GM08714 (cell line): ENCODE measurements around the gene FAM162A.
"Not testable (repeated sequence)": the region's sequence is repeated elsewhere in the genome, so short reads cannot be mapped to it uniquely, and the experiment has no call there.

Experiments used
- H3K4me3 ChIP-seq: fragments of 200-500 bp; sonication (Bioruptor generic); 2 replicates; pipeline ENCODE4 v1.5.1; 2014; ENCODE audit warnings: mild to moderate bottlenecking, low read length, inconsistent platforms
- ZNF274 ChIP-seq: IDR thresholded peaks from 2 replicates; pipeline ENCODE4 v1.6.1; 2012; ENCODE audit warnings: mild to moderate bottlenecking, low read depth, low read length

The FAM162A gene

DNA sequence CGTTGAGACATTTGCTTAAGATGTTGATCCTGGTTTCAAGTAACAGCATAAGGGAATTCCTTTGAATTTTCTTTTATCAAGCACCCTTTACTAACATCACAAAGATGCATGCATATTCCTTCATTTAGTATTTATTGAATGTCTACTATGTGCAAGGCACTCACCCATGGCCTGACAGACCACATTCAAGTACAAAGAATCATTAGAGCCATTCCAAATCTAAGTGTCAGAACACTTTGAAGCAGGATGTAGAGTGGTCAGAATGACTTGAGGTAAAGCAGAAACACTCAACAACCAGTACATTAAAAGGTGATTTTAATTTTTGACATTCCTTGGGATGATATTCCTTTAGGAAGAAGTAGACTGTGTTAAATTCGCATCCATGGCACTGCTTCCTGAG lies 37.9 kb downstream of the FAM162A start:
- no peak overlapping the region for H3K4me3 ChIP-seq
- no peak for TF ChIP-seq ZNF274

- TF ChIP-seq ZNF274: no peak
- no peak overlapping the region for H3K4me3 ChIP-seq
Measured at GRCh38 chr3:122427857-122428471, 44.0 kb downstream of the FAM162A start.

DNA sequence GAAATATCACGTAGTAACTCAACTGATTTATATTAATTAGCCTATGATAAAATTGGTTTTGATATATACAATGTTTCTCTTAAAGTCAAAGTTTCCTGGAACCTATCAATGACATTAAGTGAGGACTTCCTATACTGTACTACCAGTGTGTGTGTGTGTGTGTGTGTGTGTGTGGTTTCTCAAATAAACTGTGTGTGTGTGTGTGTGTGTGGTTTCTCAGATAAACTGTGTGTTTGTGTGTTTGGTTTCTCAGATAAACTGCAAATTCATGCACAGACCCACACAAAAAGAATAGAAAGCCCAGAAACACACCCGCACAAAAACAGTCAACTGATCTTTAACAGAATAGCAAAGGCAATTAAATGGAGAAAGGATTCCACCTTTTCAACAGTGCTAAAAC lies 46.4 kb downstream of the FAM162A start:
- H3K4me3 ChIP-seq: no peak overlapping the region
- no peak for TF ChIP-seq ZNF274

DNA sequence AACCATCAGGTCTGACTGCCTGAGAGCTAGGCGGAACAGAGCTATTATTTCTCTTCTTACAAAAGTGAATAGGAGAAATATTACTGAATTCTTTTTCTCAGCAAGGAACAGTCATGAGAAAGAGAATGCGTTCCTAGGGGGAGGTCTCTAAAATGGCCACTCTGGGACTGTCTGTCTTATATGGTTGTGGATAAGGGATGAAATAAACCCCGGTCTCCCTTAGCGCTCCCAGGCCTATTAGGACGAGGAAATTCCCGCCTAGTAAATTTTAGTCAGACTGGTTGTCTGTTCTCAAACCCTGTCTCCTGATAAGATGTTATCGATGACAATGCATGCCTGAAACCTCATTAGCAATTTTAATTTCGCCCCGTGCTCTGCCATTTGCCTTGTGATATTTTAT lies 52.0 kb downstream of the FAM162A start:
- no peak for TF ChIP-seq ZNF274
- no peak overlapping the region for H3K4me3 ChIP-seq

DNA sequence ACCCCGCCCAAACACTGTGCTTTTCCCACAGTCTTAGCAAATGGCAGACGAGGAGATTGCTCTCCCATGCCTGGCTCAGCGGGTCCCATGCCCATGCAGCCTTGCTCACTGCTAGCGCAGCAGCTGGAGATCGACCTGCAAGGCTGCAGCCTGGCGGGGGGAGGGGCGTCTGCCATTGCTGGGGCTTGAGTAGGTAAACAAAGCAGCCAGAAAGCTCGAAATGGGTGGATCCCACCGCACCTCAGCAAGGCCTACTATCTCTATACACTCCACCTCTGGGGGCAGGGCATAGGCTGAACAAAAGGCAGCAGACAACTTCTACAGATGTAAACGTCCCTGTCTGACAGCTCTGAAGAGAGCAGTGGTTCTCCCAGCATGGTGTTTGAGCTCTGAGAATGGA lies 59.1 kb downstream of the FAM162A start:
- no peak for TF ChIP-seq ZNF274
- no peak overlapping the region for H3K4me3 ChIP-seq

- not testable (repeated sequence) for H3K4me3 ChIP-seq
Measured at GRCh38 chr3:122443762-122444490, 59.9 kb downstream of the FAM162A start.

GRCh38 chr3:122444491-122444887 lies 60.5 kb downstream of the FAM162A start:
- H3K4me3 ChIP-seq: not testable (repeated sequence)

GRCh38 chr3:122448218-122448617 lies 64.2 kb downstream of the FAM162A start:
- not testable (repeated sequence) for H3K4me3 ChIP-seq

GRCh38 chr3:122451371-122451770 lies 67.4 kb downstream of the FAM162A start:
- no peak for TF ChIP-seq ZNF274
- H3K4me3 ChIP-seq: no peak overlapping the region

DNA sequence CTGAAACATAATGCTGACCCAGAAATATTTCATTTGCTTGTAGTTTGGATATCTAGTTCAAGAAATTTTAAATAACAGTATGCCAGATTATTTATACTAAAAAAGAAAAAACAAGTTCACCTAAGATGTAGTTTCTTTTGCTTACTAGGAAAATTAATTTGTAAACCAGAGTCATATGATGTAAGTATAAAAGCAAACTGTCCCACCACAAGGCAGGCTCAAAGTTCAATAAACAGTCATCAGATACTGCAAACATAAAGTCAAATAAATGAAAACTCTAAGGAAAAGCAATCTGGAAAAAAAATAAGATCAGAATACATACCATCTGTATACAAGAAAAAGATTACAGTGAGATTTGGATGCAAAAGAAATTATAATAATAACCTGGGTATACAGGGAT lies 72.1 kb downstream of the FAM162A start:
- no peak for TF ChIP-seq ZNF274
- H3K4me3 ChIP-seq: no peak overlapping the region

DNA sequence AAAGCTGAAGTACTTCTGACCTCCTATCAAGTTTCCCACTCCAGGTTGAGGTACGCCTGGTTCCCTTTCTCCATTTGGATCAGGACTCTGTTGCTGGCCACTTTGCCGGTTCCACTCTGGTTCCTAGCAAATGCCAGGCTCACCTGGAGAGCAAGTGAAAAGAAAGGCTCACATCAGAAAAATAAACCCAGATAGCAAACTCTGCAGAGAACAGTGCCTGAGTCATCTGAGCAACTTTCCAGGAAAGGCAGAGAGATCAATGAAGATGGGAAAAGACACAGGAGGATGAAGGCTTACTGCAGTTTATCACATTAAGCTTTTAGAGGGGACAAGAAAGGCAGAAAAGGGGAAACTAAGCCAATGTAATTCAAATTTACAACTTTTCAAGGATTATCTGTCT lies 73.7 kb downstream of the FAM162A start:
- TF ChIP-seq ZNF274: no peak
- no peak overlapping the region for H3K4me3 ChIP-seq

- H3K4me3 ChIP-seq: no peak overlapping the region
- TF ChIP-seq ZNF274: no peak
Measured at GRCh38 chr3:122458992-122459391, 75.0 kb downstream of the FAM162A start.

- no peak overlapping the region for H3K4me3 ChIP-seq
- no peak for TF ChIP-seq ZNF274
Measured at GRCh38 chr3:122461806-122462205, 77.8 kb downstream of the FAM162A start.
